SU-DHL-6 (cell line): Measurements from ENCODE around the gene COL20A1.

Experiments
- H2AFZ ChIP-seq: fragments of 200-600 bp; sonication (generic); 2 replicates; pipeline ENCODE4 v1.6.1; 2014; ENCODE audit warnings: low read depth, mild to moderate bottlenecking, moderate library complexity, mixed read lengths, antibody characterized with exemption, low read length; ENCODE audit not compliant: severe bottlenecking
- H3F3A ChIP-seq: fragments of 200-600 bp; shearing (Covaris generic); 2 replicates; pipeline ENCODE4 v1.6.0; 2016; ENCODE audit warnings: antibody characterized with exemption, mild to moderate bottlenecking; ENCODE audit not compliant: insufficient read depth
- H3K27ac ChIP-seq: fragments of 200-600 bp; sonication (generic); 2 replicates; pipeline ENCODE4 v1.5.1; 2016; ENCODE audit warnings: low read depth, mild to moderate bottlenecking, low read length, moderate library complexity, mixed read lengths
- H3K27me3 ChIP-seq: fragments of 200-600 bp; sonication (generic), shearing (Covaris generic); 2 replicates; pipeline ENCODE4 v1.6.0; 2014; ENCODE audit warnings: mild to moderate bottlenecking, low read length
- H3K36me3 ChIP-seq: fragments of 200-600 bp; sonication (generic); 2 replicates; pipeline ENCODE4 v1.6.1; 2014; ENCODE audit warnings: mild to moderate bottlenecking, low read length, mixed read lengths
- H3K4me2 ChIP-seq: fragments of 300-600, 200-600 bp; shearing (Covaris generic), sonication (generic); 2 replicates; pipeline ENCODE4 v1.6.0; 2014; ENCODE audit warnings: low read length, low read depth, mild to moderate bottlenecking; ENCODE audit not compliant: poor library complexity, severe bottlenecking
- H3K4me3 ChIP-seq: fragments of 200-600 bp; sonication (generic); 2 replicates; pipeline ENCODE4 v1.5.1; 2014; ENCODE audit warnings: antibody characterized with exemption, low read length, mild to moderate bottlenecking, mixed read lengths; ENCODE audit not compliant: insufficient read depth, poor library complexity, severe bottlenecking
- H3K79me2 ChIP-seq: fragments of 200-600 bp; sonication (generic); 2 replicates; pipeline ENCODE4 v1.6.1; 2014; ENCODE audit warnings: mild to moderate bottlenecking, low read length, moderate library complexity; ENCODE audit not compliant: insufficient read depth
- H3K9ac ChIP-seq: fragments of 200-600 bp; sonication (generic); 2 replicates; pipeline ENCODE4 v1.7.0; 2014; ENCODE audit warnings: mild to moderate bottlenecking, low read length
- H3K9me2 ChIP-seq: fragments of 200-600 bp; sonication (generic); replicated peaks from 2 replicates; pipeline ENCODE4 v1.6.1; 2014; ENCODE audit warnings: low read length; ENCODE audit not compliant: insufficient read depth
- H3K9me3 ChIP-seq: fragments of 200-600 bp; sonication (generic); 2 replicates; pipeline ENCODE4 v1.6.1; 2014; ENCODE audit warnings: low read length, mixed read lengths; ENCODE audit not compliant: insufficient read depth
- H4K20me1 ChIP-seq: fragments of 200-600 bp; sonication (generic); 2 replicates; pipeline ENCODE4 v1.6.1; 2014; ENCODE audit warnings: low read depth, mild to moderate bottlenecking, antibody characterized with exemption, low read length, moderate library complexity, mixed read lengths
- EZH2phosphoT487 ChIP-seq: fragments of 200-600 bp; sonication (generic), shearing (Covaris generic); conservative IDR thresholded peaks from 2 replicates; pipeline ENCODE4 v1.6.1; 2018; ENCODE audit warnings: mild to moderate bottlenecking, antibody characterized with exemption, low read length, moderate library complexity, mixed read lengths
- TF ChIP-seq, protein P1 (sequence below): fragments of 200-600 bp; sonication (generic); IDR thresholded peaks from one replicate; pipeline ENCODE4 v1.5.1; 2017; ENCODE audit warnings: antibody characterized with exemption, mild to moderate bottlenecking, low read length, moderate library complexity; ENCODE audit not compliant: insufficient read depth, poor library complexity, severe bottlenecking

Gene COL20A1

DNA sequence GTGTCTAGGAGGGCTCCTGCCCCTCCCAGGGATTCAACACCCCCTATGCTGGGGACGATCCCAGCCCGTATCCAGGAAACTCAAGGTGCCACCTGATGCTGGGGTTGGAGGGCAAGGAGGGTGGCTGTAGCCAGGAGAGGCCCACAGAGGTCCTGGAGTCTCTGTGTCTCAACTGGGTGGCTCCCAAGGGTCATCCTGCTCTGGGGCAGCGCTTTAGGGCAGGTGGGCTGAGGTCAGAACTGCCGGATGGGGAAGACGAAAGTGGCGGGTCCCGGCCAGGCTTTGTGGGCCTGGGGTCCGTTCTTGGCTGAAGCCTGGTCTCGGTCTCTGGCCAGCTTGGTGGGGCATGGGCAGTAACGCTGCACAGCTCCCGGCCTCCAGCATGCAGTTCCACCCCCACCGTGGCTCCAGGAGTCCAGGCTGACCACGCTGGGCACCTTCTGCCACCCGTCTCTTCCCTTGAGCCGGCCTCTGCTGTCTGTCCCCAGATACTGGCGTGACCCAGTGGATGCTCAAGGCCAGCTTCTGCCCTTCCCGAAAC is 2.8 kb upstream of the COL20A1 start:
- no peaks in the 10 kb centered on the region for H3K79me2 ChIP-seq
- no peaks in the 10 kb centered on the region for H3F3A ChIP-seq
- no peak overlapping the region for H3K9ac ChIP-seq
- no peak overlapping the region for H3K27ac ChIP-seq
- no peaks in the 10 kb centered on the region for H3K9me3 ChIP-seq
- H3K4me3 ChIP-seq = no peak overlapping the region
- no peak overlapping the region for H3K4me2 ChIP-seq
- no peaks in the 10 kb centered on the region for H3K36me3 ChIP-seq
- no peaks in the 10 kb centered on the region for H3K27me3 ChIP-seq
- no peak overlapping the region for H2AFZ ChIP-seq
- H3K9me2 ChIP-seq = no peaks in the 10 kb centered on the region
- no peaks in the 10 kb centered on the region for H4K20me1 ChIP-seq
- TF ChIP-seq, protein P1, sequence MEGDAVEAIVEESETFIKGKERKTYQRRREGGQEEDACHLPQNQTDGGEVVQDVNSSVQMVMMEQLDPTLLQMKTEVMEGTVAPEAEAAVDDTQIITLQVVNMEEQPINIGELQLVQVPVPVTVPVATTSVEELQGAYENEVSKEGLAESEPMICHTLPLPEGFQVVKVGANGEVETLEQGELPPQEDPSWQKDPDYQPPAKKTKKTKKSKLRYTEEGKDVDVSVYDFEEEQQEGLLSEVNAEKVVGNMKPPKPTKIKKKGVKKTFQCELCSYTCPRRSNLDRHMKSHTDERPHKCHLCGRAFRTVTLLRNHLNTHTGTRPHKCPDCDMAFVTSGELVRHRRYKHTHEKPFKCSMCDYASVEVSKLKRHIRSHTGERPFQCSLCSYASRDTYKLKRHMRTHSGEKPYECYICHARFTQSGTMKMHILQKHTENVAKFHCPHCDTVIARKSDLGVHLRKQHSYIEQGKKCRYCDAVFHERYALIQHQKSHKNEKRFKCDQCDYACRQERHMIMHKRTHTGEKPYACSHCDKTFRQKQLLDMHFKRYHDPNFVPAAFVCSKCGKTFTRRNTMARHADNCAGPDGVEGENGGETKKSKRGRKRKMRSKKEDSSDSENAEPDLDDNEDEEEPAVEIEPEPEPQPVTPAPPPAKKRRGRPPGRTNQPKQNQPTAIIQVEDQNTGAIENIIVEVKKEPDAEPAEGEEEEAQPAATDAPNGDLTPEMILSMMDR = no peak
- TF ChIP-seq EZH2phosphoT487 = no peak

- Histone ChIP-seq H3K9me3 (no peaks in the 10 kb centered on the region), H3K27me3 (no peaks in the 10 kb centered on the region), H3K36me3 (no peaks in the 10 kb centered on the region), H2AFZ (no peak overlapping the region), H3K9ac (no peak overlapping the region), H3K27ac (no peak overlapping the region), H3K4me3 (no peak overlapping the region), H3K4me2 (no peak overlapping the region), H3K9me2 (no peaks in the 10 kb centered on the region), H4K20me1 (no peaks in the 10 kb centered on the region), H3K79me2 (no peaks in the 10 kb centered on the region), H3F3A (no peaks in the 10 kb centered on the region)
- TF ChIP-seq EZH2phosphoT487 = no peak
- TF ChIP-seq, protein P1 = peak; percentile 46
Measured at GRCh38 chr20:63290677-63291472, 2.1 kb upstream of the COL20A1 start.

DNA sequence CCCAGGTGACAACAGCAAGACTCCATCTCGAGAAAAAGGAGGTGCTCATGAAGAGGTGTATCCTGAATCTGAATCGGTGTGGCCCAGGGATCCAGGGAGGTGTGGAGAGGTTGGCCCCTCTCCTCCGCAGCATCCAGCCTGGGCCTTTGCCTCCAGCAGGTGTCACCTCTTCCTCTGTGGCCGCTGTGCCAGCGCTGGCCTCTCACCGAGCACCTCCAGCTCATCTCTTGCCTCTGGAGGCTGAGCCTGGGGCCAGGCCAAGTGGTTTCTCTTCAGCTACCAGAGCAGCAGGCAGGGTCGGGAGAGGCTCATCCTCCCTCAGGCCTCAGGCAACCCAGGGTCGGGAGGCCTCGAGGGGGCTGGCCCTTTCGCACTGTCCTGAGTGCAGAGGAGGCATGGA is 1.2 kb upstream of the COL20A1 start:
- TF ChIP-seq EZH2phosphoT487 = no peak
- TF ChIP-seq, protein P1 = no peak
- no peaks in the 10 kb centered on the region for H3K79me2 ChIP-seq

More for the DNA sequence above, 1.2 kb upstream of the COL20A1 start:
- Histone ChIP-seq H4K20me1 (no peaks in the 10 kb centered on the region), H3K9ac (no peak overlapping the region), H2AFZ (no peak overlapping the region), H3K9me2 (no peaks in the 10 kb centered on the region), H3K4me2 (no peak overlapping the region), H3K9me3 (no peaks in the 10 kb centered on the region), H3K27me3 (no peaks in the 10 kb centered on the region), H3F3A (no peaks in the 10 kb centered on the region), H3K36me3 (no peaks in the 10 kb centered on the region), H3K4me3 (no peak overlapping the region), H3K27ac (no peak overlapping the region)
